HG02642 (cell line): ENCODE data around the gene NDFIP1.

Experiments used
- ATAC-seq: cut with Tn5 transposase; IDR thresholded peaks from one replicate; pipeline ENCODE4 v1.9.1; 2021; ENCODE audit warnings: mild to moderate bottlenecking; ENCODE audit not compliant: unreplicated experiment, poor library complexity

The NDFIP1 gene

GRCh38 chr5:142115937-142116614 lies 7.5 kb downstream of the NDFIP1 start:
- ATAC-seq: no peak

- no peak for ATAC-seq
Measured at GRCh38 chr5:142117579-142118151, 9.1 kb downstream of the NDFIP1 start.

GRCh38 chr5:142118155-142118686 lies 9.6 kb downstream of the NDFIP1 start:
- no peak for ATAC-seq

- ATAC-seq: no peak
Measured at GRCh38 chr5:142119051-142119625, 10.6 kb downstream of the NDFIP1 start.

GRCh38 chr5:142120247-142120935 lies 11.8 kb downstream of the NDFIP1 start:
- no peak for ATAC-seq

DNA sequence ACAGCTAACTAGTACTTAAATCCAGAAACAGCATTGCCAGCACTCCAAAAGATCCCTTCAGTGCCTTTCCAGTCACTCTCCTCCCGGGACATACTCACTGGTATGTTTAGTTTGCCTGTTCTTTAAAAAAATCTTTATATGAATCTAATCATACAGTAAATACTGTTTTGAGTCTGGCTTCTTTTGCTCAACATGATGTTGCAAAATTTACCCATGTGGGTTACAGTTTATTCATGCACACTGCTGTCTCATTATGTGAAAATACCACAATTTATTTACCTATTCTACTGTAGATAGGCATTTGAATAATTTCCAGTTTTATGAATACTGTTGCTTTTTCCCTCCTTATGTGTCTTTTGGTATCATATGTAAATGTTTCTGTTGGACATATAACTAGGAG lies 13.5 kb downstream of the NDFIP1 start:
- ATAC-seq: no peak

GRCh38 chr5:142125378-142125777 lies 16.8 kb downstream of the NDFIP1 start:
- no peak for ATAC-seq

GRCh38 chr5:142125963-142126362 lies 17.4 kb downstream of the NDFIP1 start:
- ATAC-seq: no peak

DNA sequence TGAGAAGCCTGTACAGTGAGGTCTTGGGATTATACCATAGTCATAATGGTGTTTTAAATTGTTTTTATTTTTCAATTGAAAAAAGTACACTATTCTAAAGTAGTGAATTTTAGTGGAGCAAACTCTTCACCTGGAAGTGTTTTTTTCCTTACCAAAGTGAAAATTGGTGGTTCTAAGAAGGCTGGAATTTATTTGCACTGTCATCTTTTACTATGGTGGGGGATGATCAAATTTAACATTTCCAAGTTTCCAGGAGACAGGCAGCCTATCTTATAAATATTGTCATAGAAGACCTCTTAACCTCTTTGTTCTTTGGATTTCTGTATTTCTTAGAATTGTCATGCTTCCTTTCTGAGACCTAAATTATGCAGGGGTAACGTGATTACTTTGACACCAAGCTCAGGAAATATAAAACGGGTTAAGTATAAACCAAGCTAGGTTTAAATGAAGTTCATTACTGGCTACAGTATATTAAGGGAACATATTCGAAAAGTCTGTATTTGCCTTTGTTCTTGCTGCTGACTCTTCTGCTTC lies 20.2 kb downstream of the NDFIP1 start:
- no peak for ATAC-seq

DNA sequence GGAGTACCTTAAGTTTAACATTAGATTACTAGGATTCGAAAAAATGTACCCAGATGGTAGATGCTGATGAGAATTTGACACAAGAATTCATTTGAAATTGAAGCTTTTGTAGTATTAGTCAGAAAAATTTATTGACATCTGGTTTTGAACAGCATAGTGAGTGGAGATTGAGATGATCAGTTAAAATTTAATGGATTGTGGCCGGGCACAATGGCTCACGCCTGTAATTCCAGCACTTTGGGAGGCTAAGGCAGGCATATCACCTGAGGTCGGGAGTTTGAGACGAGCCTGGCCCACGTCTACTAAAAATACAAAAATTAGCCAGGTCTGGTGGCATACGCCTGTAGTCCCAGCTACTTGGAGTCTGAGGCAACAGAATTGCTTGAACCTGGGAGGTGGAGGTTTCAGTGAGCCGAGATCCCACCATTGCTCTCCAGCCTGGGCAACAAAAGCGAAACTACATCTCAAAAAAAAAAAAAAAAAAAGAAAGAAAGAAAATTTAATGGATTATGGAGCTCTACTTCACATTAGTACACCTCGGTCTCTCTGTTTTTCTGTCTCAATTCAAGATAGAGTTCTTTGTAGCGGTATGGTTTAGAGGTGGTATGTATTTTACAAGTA lies 21.0 kb downstream of the NDFIP1 start:
- no peak for ATAC-seq

DNA sequence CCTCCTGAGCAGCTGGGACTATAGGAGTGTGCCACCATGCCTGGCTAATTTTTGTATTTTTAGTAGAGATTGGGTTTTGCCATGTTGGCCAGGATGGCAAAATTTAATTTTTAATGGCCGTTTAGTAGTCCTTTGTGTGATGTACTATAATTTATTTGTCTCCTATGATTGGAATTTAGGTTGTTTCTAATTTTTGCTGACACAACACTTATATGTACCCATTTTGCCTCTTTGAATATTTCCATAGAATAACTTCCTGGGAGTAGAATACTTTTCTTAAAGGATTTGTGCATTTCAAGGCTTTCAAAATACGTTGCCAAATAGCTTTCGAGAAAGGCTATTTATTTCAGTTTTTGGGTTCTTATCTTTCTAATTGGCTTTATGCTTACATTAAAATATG lies 22.8 kb downstream of the NDFIP1 start:
- no peak for ATAC-seq

DNA sequence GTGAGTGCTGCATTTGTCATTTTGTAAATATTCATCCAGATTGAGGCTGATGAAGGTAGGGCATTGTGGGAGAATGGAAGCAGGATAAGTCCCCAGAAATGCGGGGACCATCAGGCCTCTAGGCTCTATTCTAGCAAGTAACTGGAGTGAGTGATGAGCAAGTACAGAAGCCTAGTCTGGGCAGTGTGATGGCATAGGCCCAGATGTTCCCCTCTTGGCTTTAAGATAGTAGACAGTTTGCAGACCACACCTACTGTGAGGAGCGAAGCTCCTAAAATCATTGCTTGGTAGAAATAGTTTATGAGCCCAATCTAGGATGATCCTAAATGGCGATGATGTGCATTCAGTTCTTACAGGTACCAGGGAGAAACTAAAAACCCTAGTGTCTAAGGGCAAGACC lies 24.3 kb downstream of the NDFIP1 start:
- ATAC-seq: no peak

GRCh38 chr5:142133330-142134206 lies 25.0 kb downstream of the NDFIP1 start:
- ATAC-seq: no peak

DNA sequence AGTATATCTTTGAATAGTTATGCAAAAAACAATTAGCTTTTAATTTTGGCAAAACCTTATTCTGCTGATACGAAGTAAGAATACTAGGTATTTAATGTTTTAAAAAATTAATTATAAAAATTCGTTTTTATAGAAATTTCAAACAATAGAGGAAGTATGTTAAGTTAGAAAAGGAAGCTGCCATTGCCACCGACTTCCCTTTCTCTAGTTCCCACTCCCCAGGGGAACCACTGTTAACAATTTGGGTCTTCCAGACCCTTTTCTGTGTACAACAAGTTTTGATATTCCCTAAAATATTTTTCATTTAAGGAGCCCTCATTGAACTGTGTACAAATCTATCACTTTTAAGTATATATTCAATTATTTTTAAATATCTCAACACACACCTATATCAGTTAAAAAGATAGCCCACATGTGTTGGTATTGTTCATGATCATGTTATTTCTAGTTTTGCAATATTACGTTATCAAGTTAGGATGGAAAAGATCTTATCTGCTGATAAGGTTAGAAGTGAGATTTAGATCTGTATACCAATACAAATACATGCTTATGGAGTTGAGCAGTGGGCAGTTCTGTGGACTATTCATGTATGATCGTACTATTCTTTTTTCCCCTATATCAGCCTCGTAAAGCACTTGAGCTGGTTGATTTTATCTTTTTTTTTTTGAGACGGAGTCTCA lies 25.9 kb downstream of the NDFIP1 start:
- no peak for ATAC-seq

DNA sequence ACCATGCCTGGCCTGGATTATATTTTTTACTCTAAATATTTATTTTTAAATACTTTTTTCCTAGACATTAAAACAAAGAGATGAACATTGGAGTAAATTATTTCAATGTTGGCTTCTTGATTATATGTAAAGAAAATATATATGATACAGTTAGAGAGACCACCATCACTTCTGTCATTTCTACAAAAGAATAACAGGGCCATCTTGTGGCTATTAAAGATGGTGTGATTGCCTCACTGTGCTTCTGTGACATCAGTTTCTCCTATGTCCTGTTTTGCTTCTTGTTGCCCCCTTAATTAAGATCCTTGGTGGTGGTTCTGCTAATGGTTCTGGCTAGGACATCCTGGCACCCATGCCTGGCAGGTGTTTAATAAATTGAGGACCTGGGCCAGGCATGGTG lies 32.9 kb downstream of the NDFIP1 start:
- no peak for ATAC-seq

DNA sequence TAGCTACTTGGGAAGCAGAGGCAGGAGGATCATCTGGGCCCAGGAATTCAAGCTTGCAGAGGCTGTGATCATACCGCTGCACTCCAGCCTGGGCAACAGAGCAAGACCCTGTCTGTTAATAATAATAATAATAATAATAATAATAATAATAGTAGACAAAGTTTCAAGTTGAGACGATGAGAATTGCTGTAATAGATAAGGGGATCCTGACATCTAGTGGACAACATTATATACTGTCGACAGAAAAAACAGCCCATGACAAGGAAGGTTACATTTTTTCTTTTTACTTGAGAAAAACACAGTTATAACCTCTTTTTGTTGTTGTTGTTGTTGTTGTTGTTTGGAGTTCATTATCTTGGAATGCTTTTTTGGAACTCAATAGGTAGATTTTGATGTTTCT lies 35.3 kb downstream of the NDFIP1 start:
- ATAC-seq: no peak

- ATAC-seq: peak; percentile 88
Measured at GRCh38 chr5:142145106-142145900, 36.7 kb downstream of the NDFIP1 start.

DNA sequence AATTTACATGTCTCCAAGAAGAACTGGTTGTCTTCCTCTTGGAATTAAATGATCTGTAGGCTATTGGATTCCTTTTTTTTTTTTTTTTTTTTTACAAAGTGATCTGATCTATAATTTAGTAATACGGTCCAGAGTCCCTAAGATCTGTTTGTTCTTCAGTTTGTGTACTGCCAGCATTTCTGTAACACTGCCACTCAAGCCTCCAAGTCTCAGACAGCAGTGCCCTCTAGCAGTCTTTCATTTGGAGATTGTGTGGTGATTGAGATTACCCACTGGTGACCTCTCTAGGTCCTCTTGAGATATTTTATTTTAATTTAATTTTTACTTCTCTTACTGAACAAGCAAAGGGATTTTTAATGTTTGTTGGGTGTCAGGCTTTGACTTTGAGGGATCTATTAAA lies 40.8 kb downstream of the NDFIP1 start:
- no peak for ATAC-seq
